ENCODE results near the gene GABRR3. TPM values are rescaled to one million over a fixed set of nuclear protein-coding genes. Genes with fewer than 3 reads are reported as not detected.

The GABRR3 gene
- total RNA-seq, 4 donors from 2014 or later = not detected

DNA sequence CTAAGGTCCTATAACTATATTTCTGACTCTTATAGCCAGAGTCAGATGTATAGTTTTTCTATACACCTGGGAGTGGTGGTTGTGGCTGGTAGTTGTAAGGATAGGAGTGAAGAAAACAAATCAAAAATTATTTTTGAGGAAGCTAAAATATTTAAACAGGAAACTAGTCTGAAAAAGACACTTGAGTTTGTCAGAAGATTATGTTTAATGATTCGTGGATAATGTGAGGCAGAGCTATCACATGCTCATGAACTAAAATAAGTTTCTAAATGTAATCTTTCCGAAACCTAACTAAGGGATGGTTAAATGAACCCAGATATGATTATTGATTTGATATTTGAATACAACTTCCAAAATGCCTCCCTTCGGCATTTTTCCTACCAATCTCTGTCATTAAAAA, 30.4 kb downstream of the GABRR3 start:
- in situ Hi-C loops (cut with MboI; ENCODE audit: low sequenced_read_pairs in 4 of 4) (no loop called here), intact Hi-C loops (cut with DNase I; ENCODE audit: low total_unique reads) (no loop called here)
- ATAC-seq = no peak
- TF ChIP-seq POLR2A (IDR thresholded peaks at IDR 0.05) = no peak
- TF ChIP-seq, protein P1, sequence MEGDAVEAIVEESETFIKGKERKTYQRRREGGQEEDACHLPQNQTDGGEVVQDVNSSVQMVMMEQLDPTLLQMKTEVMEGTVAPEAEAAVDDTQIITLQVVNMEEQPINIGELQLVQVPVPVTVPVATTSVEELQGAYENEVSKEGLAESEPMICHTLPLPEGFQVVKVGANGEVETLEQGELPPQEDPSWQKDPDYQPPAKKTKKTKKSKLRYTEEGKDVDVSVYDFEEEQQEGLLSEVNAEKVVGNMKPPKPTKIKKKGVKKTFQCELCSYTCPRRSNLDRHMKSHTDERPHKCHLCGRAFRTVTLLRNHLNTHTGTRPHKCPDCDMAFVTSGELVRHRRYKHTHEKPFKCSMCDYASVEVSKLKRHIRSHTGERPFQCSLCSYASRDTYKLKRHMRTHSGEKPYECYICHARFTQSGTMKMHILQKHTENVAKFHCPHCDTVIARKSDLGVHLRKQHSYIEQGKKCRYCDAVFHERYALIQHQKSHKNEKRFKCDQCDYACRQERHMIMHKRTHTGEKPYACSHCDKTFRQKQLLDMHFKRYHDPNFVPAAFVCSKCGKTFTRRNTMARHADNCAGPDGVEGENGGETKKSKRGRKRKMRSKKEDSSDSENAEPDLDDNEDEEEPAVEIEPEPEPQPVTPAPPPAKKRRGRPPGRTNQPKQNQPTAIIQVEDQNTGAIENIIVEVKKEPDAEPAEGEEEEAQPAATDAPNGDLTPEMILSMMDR (IDR thresholded peaks at IDR 0.05 in 4 of 5, conservative IDR thresholded peaks at IDR 0.05 in 1 of 5) = no peak
- Histone ChIP-seq H3K36me3 (no peaks in the 10 kb centered on the region), H3K9me3 (no peaks in the 10 kb centered on the region), H3K4me1 (no peaks in the 10 kb centered on the region), H3K27ac (no peak overlapping the region), H3K27me3 (no peaks in the 10 kb centered on the region), H3K4me3 (no peak overlapping the region)
- no peak for DNase-seq

DNA sequence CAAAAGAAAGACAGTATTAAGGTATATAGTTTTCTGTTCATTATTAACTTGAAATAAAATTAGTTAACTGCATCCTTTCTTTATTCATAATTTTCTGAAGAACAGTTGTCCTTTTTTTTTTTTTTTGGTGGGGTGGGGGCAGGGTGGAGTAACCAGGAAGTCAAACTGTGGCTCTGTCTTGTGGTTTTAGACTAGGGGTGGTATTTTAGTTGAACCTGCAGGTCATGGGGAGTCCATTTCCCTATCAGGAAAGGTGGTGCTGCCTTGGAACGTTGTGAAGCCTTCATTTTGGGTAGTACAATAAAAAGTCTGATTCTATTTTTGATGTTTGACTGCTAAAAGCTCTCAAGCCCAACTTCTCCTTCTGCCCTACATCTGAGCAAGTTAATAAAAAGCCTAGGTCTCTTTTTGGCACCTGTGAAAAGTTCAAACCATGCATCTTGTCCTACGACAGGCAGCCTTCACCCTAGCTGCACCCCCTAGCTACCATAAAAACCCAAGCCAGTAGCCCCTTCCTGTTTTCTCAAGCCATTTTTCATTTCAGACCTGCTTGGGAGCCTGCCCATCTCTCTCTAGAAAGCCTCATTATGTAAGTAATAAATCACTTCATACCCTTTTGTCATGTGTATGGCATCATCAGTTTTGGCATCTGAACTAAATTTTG, 31.7 kb downstream of the GABRR3 start:
- TF ChIP-seq POLR2A (IDR thresholded peaks at IDR 0.05) = no peak
- TF ChIP-seq, protein P1 (IDR thresholded peaks at IDR 0.05 in 4 of 5, conservative IDR thresholded peaks at IDR 0.05 in 1 of 5) = no peak
- in situ Hi-C loops (cut with MboI; ENCODE audit: low sequenced_read_pairs in 4 of 4) = no loop called here
- Histone ChIP-seq H3K4me3 (no peak overlapping the region), H3K4me1 (no peaks in the 10 kb centered on the region), H3K9me3 (no peaks in the 10 kb centered on the region), H3K27me3 (no peaks in the 10 kb centered on the region), H3K27ac (no peak overlapping the region), H3K36me3 (no peaks in the 10 kb centered on the region)
- DNase-seq (no peak), ATAC-seq (no peak)
- intact Hi-C loops (cut with DNase I; ENCODE audit: low total_unique reads) = no loop called here

DNA sequence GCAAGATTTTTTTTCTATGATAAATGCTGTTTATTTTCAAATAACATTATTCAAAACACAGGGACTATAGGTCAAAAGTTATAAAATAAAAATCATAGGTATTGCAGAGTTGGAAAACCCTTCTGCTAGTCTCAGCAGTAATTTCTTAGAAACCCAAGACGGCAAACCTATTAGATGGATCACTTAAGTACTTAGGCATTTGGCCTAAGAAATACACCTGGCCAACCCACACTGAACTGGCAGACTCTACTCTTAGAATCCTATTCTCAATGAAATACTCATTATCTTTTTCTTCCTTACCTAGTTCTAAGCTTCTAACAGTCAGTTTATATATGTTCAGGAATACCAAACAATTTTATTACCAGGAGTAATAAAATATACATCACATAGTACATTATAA, 32.4 kb downstream of the GABRR3 start:
- Histone ChIP-seq H3K9me3 (no peaks in the 10 kb centered on the region), H3K27me3 (no peaks in the 10 kb centered on the region), H3K27ac (no peak overlapping the region), H3K36me3 (no peaks in the 10 kb centered on the region), H3K4me1 (no peaks in the 10 kb centered on the region), H3K4me3 (no peak overlapping the region)
- intact Hi-C loops (cut with DNase I; ENCODE audit: low total_unique reads) = no loop called here
- no peak for TF ChIP-seq POLR2A (IDR thresholded peaks at IDR 0.05)
- in situ Hi-C loops (cut with MboI; ENCODE audit: low sequenced_read_pairs in 4 of 4) = no loop called here
- DNase-seq (no peak), ATAC-seq (no peak)

DNA sequence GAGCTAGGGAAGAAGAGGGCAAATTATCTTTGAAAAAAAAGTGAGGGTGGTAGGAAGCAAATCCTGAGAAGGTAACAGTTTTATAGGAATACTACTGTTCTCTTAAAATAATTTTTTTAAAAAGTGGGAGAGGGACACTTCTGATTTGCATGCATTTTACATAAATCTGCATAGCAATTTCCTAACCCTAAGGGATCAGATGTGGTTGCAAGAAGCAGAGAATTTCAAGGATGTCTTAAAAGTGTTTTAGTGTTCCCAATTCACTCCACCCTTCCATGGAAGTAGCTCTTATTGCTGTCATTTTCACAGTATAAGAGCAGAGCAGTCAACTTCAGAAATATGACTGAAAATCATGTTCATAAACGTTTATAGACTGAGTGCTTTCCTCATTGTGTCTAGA, 35.1 kb downstream of the GABRR3 start:
- Histone ChIP-seq H3K27ac (no peak overlapping the region), H3K4me3 (no peak overlapping the region), H3K9me3 (no peaks in the 10 kb centered on the region), H3K36me3 (no peaks in the 10 kb centered on the region), H3K4me1 (no peaks in the 10 kb centered on the region), H3K27me3 (no peaks in the 10 kb centered on the region)
- DNase-seq (no peak), ATAC-seq (no peak)
- no peak for TF ChIP-seq POLR2A (IDR thresholded peaks at IDR 0.05)
- TF ChIP-seq, protein P1 (IDR thresholded peaks at IDR 0.05 in 4 of 5, conservative IDR thresholded peaks at IDR 0.05 in 1 of 5) = no peak
- in situ Hi-C loops (cut with MboI; ENCODE audit: low sequenced_read_pairs in 4 of 4) = no loop called here
- intact Hi-C loops (cut with DNase I; ENCODE audit: low total_unique reads) = no loop called here

DNA sequence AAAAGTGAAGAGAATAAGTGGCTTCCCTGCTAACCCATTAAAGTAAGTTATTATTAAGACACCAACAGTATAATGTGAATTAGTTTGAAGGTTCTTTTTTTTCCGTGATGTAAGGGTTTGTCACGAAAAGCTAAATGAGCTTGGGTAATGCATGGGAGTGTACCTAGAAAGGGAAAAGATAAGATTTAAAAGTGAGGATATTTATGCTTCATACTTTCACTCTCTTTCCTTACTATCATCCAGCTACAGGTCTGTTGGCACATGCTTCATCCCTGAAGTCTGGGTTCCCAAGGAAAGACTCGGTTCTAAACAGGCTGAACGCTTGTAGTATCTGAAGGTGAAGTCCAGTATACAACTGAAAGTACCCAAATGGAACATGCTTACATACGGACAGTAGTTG, 36.0 kb downstream of the GABRR3 start:
- in situ Hi-C loops (cut with MboI; ENCODE audit: low sequenced_read_pairs in 4 of 4) = no loop called here

More for the DNA sequence above, 36.0 kb downstream of the GABRR3 start:
- TF ChIP-seq, protein P1 (IDR thresholded peaks at IDR 0.05 in 4 of 5, conservative IDR thresholded peaks at IDR 0.05 in 1 of 5) = no peak
- TF ChIP-seq POLR2A (IDR thresholded peaks at IDR 0.05) = no peak
- Histone ChIP-seq H3K27ac (no peak overlapping the region), H3K9me3 (no peaks in the 10 kb centered on the region), H3K4me3 (no peak overlapping the region), H3K27me3 (no peaks in the 10 kb centered on the region), H3K36me3 (no peaks in the 10 kb centered on the region), H3K4me1 (no peaks in the 10 kb centered on the region)
- ATAC-seq (no peak), DNase-seq (no peak)
- intact Hi-C loops (cut with DNase I; ENCODE audit: low total_unique reads) = no loop called here

Measured in gastrocnemius medialis (tissue), 4 donors.